Measurements from ENCODE around the gene PHAF1. TPM values are rescaled to one million over a fixed set of nuclear protein-coding genes. Genes with fewer than 3 reads are reported as not detected.

Gene PHAF1
- total and polyA plus RNA-seq, 2 of the 13 experiments (the other 11 are each of a cell fraction or from before 2014, with no cell fraction given) = 48.3 to 174 TPM

DNA sequence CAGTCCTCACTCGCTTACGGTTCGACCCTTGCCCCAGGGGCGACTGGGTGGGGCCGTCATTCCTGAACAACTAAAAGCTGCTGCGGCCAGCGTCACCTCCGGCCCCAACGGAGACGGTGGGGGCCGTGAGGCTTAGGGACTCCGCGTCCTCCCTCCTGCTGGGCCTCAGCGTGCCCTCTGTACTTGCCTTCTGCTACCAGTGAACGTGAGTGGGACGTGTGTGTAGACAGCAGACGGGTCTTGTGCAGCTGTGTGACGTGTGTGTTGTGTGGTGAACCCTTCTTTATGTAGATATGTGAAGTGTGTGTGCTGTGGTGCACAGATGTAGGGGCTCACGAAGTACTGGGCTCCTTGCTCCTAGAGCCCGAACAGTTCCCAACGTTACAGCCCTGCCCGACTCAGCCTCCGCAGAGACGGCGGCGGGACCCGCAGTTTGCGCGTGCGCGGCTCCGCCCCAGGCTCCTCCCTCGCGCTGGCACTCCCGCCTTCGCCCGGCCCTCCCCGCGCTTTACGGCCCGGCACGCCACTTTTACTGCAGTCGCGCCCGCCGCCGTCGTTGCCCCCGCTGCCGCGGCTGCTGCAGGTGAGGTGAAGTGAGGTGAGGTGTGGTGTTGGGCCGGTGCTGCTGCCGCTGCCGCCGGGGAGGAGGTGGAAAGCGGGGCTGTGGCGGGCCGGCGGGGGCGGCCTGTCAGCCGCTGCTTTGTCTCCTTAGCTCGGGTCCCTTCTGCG is at the start of gene PHAF1 (continued):
- peak; percentile 75; the same call in 1 of the 2 replicates for TF ChIP-seq WIZ (CRISPR knock-in tag; IDR thresholded peaks at IDR 0.05)
- TF ChIP-seq, protein P1, sequence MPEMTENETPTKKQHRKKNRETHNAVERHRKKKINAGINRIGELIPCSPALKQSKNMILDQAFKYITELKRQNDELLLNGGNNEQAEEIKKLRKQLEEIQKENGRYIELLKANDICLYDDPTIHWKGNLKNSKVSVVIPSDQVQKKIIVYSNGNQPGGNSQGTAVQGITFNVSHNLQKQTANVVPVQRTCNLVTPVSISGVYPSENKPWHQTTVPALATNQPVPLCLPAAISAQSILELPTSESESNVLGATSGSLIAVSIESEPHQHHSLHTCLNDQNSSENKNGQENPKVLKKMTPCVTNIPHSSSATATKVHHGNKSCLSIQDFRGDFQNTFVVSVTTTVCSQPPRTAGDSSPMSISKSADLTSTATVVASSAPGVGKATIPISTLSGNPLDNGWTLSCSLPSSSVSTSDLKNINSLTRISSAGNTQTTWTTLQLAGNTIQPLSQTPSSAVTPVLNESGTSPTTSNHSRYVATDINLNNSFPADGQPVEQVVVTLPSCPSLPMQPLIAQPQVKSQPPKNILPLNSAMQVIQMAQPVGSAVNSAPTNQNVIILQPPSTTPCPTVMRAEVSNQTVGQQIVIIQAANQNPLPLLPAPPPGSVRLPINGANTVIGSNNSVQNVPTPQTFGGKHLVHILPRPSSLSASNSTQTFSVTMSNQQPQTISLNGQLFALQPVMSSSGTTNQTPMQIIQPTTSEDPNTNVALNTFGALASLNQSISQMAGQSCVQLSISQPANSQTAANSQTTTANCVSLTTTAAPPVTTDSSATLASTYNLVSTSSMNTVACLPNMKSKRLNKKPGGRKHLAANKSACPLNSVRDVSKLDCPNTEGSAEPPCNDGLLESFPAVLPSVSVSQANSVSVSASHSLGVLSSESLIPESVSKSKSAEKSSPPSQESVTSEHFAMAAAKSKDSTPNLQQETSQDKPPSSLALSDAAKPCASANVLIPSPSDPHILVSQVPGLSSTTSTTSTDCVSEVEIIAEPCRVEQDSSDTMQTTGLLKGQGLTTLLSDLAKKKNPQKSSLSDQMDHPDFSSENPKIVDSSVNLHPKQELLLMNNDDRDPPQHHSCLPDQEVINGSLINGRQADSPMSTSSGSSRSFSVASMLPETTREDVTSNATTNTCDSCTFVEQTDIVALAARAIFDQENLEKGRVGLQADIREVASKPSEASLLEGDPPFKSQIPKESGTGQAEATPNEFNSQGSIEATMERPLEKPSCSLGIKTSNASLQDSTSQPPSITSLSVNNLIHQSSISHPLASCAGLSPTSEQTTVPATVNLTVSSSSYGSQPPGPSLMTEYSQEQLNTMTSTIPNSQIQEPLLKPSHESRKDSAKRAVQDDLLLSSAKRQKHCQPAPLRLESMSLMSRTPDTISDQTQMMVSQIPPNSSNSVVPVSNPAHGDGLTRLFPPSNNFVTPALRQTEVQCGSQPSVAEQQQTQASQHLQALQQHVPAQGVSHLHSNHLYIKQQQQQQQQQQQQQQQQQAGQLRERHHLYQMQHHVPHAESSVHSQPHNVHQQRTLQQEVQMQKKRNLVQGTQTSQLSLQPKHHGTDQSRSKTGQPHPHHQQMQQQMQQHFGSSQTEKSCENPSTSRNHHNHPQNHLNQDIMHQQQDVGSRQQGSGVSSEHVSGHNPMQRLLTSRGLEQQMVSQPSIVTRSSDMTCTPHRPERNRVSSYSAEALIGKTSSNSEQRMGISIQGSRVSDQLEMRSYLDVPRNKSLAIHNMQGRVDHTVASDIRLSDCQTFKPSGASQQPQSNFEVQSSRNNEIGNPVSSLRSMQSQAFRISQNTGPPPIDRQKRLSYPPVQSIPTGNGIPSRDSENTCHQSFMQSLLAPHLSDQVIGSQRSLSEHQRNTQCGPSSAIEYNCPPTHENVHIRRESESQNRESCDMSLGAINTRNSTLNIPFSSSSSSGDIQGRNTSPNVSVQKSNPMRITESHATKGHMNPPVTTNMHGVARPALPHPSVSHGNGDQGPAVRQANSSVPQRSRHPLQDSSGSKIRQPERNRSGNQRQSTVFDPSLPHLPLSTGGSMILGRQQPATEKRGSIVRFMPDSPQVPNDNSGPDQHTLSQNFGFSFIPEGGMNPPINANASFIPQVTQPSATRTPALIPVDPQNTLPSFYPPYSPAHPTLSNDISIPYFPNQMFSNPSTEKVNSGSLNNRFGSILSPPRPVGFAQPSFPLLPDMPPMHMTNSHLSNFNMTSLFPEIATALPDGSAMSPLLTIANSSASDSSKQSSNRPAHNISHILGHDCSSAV (CRISPR knock-in tag; IDR thresholded peaks at IDR 0.05; ENCODE audit: borderline replicate concordance) = peak; percentile 19; the same call in 1 of the 2 replicates
- no peak for TF ChIP-seq NCOA5 (CRISPR knock-in tag; IDR thresholded peaks at IDR 0.05)
- TF ChIP-seq TCF7 (IDR thresholded peaks at IDR 0.05; ENCODE audit: low read depth) = no peak
- TF ChIP-seq ZNF629 (CRISPR knock-in tag; conservative IDR thresholded peaks at IDR 0.05) = no peak; the same call in 1 of the 2 replicates
- TF ChIP-seq REPIN1 (CRISPR knock-in tag; IDR thresholded peaks at IDR 0.05; ENCODE audit: borderline replicate concordance, low read depth) = peak; percentile 84; the same call in 1 of the 2 replicates
- peak; percentile 65 for TF ChIP-seq HNRNPK (IDR thresholded peaks at IDR 0.05; ENCODE audit: low read depth, low read length, poor library complexity, severe bottlenecking)
- peak; percentile 84; the same call in 1 of the 2 replicates for TF ChIP-seq ZSCAN29 (CRISPR knock-in tag; conservative IDR thresholded peaks at IDR 0.05)
- peak; percentile 43; the same call in 1 of the 2 replicates for TF ChIP-seq ZFP37 (CRISPR knock-in tag; IDR thresholded peaks at IDR 0.05; ENCODE audit: borderline replicate concordance)
- no peak for TF ChIP-seq SCMH1 (CRISPR knock-in tag; IDR thresholded peaks at IDR 0.05; ENCODE audit: borderline replicate concordance)
- no peak for TF ChIP-seq IKZF4 (CRISPR knock-in tag; IDR thresholded peaks at IDR 0.05; ENCODE audit: borderline replicate concordance, low read depth, not compliant biosample characterization)
- TF ChIP-seq SOX6 (IDR thresholded peaks at IDR 0.05) = no peak
- peak; percentile 59 for TF ChIP-seq SOX6 (CRISPR knock-in tag; IDR thresholded peaks at IDR 0.05)
- TF ChIP-seq SMYD3 (CRISPR knock-in tag; IDR thresholded peaks at IDR 0.05) = peak; percentile 58
- TF ChIP-seq, protein P2, sequence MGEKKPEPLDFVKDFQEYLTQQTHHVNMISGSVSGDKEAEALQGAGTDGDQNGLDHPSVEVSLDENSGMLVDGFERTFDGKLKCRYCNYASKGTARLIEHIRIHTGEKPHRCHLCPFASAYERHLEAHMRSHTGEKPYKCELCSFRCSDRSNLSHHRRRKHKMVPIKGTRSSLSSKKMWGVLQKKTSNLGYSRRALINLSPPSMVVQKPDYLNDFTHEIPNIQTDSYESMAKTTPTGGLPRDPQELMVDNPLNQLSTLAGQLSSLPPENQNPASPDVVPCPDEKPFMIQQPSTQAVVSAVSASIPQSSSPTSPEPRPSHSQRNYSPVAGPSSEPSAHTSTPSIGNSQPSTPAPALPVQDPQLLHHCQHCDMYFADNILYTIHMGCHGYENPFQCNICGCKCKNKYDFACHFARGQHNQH (CRISPR knock-in tag; IDR thresholded peaks at IDR 0.05) = peak; percentile 97
- TF ChIP-seq, protein P3, sequence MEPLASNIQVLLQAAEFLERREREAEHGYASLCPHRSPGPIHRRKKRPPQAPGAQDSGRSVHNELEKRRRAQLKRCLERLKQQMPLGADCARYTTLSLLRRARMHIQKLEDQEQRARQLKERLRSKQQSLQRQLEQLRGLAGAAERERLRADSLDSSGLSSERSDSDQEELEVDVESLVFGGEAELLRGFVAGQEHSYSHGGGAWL (CRISPR knock-in tag; IDR thresholded peaks at IDR 0.05) = peak; percentile 96
- peak; percentile 60; the same call in 1 of the 2 replicates for TF ChIP-seq ZMYM2 (CRISPR knock-in tag; IDR thresholded peaks at IDR 0.05)
- peak; percentile 96 for TF ChIP-seq ZBTB7A (CRISPR knock-in tag; IDR thresholded peaks at IDR 0.05)
- TF ChIP-seq THYN1 (CRISPR knock-in tag; IDR thresholded peaks at IDR 0.05; ENCODE audit: borderline replicate concordance, low read depth) = no peak

Measured in HepG2 (cell line).